ENCODE measurements around the gene SLC35C1.

DNA sequence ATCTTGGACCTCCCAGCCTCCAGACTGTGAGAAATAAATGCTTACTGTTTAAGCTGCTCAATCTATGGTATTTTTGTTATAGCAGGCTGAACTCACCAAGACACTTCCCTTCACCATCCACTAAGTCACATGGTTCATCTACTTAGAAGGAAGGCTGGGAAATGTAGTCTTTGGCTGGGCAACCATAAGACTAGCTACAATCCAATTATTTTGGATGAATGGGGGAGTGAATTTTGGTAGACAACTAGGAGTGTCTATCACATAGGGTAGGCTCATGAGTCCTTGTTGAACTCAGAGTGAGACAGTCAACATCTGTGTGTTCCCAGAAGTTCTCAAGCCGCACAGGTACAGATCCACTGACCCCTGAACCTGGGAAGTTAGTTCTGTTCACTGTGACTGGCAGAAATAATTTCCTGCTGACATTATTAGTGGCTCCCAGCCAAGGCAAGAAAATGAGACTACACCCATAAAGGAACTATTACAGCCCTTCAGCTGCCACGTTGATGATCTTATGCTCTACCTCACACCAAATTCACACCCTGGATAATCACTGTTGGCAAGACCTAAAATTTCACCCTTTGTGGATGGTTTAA, 3.1 kb upstream of the SLC35C1 start:
- TF ChIP-seq, protein P1, sequence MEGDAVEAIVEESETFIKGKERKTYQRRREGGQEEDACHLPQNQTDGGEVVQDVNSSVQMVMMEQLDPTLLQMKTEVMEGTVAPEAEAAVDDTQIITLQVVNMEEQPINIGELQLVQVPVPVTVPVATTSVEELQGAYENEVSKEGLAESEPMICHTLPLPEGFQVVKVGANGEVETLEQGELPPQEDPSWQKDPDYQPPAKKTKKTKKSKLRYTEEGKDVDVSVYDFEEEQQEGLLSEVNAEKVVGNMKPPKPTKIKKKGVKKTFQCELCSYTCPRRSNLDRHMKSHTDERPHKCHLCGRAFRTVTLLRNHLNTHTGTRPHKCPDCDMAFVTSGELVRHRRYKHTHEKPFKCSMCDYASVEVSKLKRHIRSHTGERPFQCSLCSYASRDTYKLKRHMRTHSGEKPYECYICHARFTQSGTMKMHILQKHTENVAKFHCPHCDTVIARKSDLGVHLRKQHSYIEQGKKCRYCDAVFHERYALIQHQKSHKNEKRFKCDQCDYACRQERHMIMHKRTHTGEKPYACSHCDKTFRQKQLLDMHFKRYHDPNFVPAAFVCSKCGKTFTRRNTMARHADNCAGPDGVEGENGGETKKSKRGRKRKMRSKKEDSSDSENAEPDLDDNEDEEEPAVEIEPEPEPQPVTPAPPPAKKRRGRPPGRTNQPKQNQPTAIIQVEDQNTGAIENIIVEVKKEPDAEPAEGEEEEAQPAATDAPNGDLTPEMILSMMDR (IDR thresholded peaks at IDR 0.05), result no peak
- no peak for TF ChIP-seq POLR2AphosphoS5 (IDR thresholded peaks at IDR 0.05)
- TF ChIP-seq POLR2A (IDR thresholded peaks at IDR 0.05), result no peak
